Stomach (tissue), 9 donors: ENCODE results near the gene CDKN1C. TPM values are rescaled to one million over a fixed set of nuclear protein-coding genes. Genes with fewer than 3 reads are reported as not detected.

Source experiments
- DNase-seq, 2 donors: peaks; one replicate each; pipeline versions ENCODE4 v3.0.0 to v3.0.0-alpha.2; 2013 to 2019
- H3K27ac ChIP-seq, 5 donors: fragments of 200-600 bp in 4 of 5; sonication (generic) in 4 of 5; one replicate each; pipeline ENCODE4 v1.5.1; 2013 to 2019; ENCODE audit warnings: mild to moderate bottlenecking in 1 of 5, moderate library complexity in 1 of 5
- H3K27me3 ChIP-seq, 3 donors: fragments of 200-600 bp; sonication (generic); one replicate each; pipeline ENCODE4 v1.5.1; 2017 to 2019; ENCODE audit warnings: mixed run types in 1 of 3
- H3K36me3 ChIP-seq, 4 donors: fragments of 200-600 bp; sonication (generic); 1 replicate in 3 of 4; 2 replicates in 1 of 4; pipeline ENCODE4 v1.5.1; 2016 to 2019
- H3K4me1 ChIP-seq, 4 donors: fragments of 200-600 bp; sonication (generic); one replicate each; pipeline ENCODE4 v1.5.1; 2016 to 2019
- H3K4me3 ChIP-seq, 4 donors: fragments of 200-600 bp; sonication (generic) in 3 of 4; one replicate each; pipeline ENCODE4 v1.5.1; 2016 to 2019; ENCODE audit warnings: mild to moderate bottlenecking in 1 of 4
- H3K9me3 ChIP-seq, 4 donors: fragments of 200-600 bp; sonication (generic); one replicate each; pipeline ENCODE4 v1.5.1; 2016 to 2019
- EP300 ChIP-seq: sonication (generic); formaldehyde crosslinking; IDR thresholded peaks from one replicate; pipeline ENCODE4 v1.6.1; 2017; ENCODE audit warnings: antibody characterized with exemption
- POLR2A ChIP-seq, 4 donors: fragments of 450-650 bp; IDR thresholded peaks; one replicate each; pipeline ENCODE4 v1.6.1; 2016; ENCODE audit warnings: antibody characterized with exemption in 4 of 4, control low read depth in 2 of 4, mild to moderate bottlenecking in 1 of 4, moderate library complexity in 1 of 4
- POLR2AphosphoS5 ChIP-seq, 3 donors: sonication (generic); formaldehyde crosslinking; IDR thresholded peaks; one replicate each; pipeline ENCODE4 v1.6.1; 2016; ENCODE audit warnings: antibody characterized with exemption in 3 of 3
- WGBS, 5 donors: extraction: QIAGEN DNeasy Blood & Tissue Kit in 3 of 5; methylation state at CpG; one replicate each; pipeline versions ENCODE4 v1.1.5 to v1.1.7; 2013 to 2018; 5-methylcytosine and 5-hydroxymethylcytosine counted together
- intact Hi-C: fragments of 100-400 bp; cut with DNase I; formaldehyde crosslinking; loops from one replicate; pipeline ENCODE4 v1.15.1; 2023; ENCODE audit warnings: low total_unique reads
- polyA plus RNA-seq, 3 donors: library from polyadenylated mRNA; stranded (reverse); fragments of 200-250 nt; gene quantifications; one replicate each; pipeline ENCODE4 v1.2.3, GENCODE V29; 2013
- total RNA-seq, 5 donors: library from RNA; depleted of rRNA; stranded (reverse); fragments of >200 nt; gene quantifications; one replicate each; pipeline versions ENCODE4 v1.1.0 to v1.2.3, GENCODE V29; 2014 to 2016
- TF ChIP-seq, protein P1 (sequence below), 7 experiments: fragments of 450-650 bp in 4 of 7; fragments of 200-600 bp in 3 of 7; sonication (generic) in 3 of 7; IDR thresholded peaks; one replicate each; pipeline ENCODE4 v1.5.1; 2016 to 2019; ENCODE audit warnings: antibody characterized with exemption in 7 of 7, control low read depth in 2 of 7, mild to moderate bottlenecking in 1 of 7
- donor health status: healthy with polysubstance abuse.
- donor health status: Bipolar disorder and iron deficiency.
- donor health status: healthy.

CDKN1C gene
- total and polyA plus RNA-seq, 8 donors, result 10.5 to 99.1 (median 42.3) TPM

DNA sequence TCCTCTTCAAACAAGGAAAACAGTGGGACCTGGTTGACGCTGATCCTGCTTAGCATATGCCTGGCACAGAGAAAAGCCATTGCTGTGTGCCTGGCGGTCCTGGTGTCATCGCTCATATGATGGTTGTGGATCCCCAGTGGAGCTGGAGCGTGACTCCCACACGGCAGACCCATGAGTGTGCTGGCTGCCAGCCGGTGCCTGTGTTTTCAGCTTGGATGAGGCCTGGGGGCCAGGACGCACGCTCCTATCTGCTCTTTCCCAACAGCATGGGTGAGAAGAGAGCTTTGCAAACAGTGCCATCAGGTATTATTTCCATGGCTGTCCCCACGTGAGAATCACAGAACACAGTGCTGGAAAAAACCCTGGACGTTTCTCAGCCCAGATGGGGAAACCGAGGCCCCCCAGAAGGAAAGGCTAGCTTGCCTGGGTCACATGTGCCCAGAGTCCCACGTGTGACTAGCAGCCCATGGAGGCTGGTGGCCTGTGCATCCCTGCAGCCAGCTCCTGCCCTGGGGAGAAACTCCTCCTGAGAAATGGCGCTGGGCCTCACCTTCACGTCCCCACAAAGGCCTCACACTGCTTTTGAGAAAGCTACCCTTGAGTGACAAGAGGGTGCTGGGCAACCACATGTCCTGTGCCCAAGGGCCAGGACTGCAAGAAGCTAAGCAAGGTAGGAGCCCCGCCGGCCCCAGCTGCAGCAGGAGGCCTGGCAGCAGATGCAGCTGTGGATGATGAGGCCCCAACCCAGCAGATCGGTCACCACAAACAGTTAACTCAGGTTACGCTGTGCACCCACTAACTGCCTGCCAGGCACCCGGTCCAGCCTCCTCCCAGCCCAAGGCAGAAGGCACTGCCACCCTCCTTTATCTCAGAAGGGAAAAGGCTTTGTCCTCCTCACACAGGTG is 4.2 kb downstream of the CDKN1C start:
- peaks cover 0 to 19% (median 3%) of the 10 kb centered on the region in 3 donors for H3K27me3 ChIP-seq
- no peak for DNase-seq
- H3K4me3 ChIP-seq, result no peak overlapping the region
- H3K36me3 ChIP-seq, result peaks cover 0 to 12% (median 0%) of the 10 kb centered on the region in 4 donors
- no peak for TF ChIP-seq EP300
- TF ChIP-seq POLR2A (IDR thresholded peaks at IDR 0.05), result no peak
- TF ChIP-seq, protein P1, sequence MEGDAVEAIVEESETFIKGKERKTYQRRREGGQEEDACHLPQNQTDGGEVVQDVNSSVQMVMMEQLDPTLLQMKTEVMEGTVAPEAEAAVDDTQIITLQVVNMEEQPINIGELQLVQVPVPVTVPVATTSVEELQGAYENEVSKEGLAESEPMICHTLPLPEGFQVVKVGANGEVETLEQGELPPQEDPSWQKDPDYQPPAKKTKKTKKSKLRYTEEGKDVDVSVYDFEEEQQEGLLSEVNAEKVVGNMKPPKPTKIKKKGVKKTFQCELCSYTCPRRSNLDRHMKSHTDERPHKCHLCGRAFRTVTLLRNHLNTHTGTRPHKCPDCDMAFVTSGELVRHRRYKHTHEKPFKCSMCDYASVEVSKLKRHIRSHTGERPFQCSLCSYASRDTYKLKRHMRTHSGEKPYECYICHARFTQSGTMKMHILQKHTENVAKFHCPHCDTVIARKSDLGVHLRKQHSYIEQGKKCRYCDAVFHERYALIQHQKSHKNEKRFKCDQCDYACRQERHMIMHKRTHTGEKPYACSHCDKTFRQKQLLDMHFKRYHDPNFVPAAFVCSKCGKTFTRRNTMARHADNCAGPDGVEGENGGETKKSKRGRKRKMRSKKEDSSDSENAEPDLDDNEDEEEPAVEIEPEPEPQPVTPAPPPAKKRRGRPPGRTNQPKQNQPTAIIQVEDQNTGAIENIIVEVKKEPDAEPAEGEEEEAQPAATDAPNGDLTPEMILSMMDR (IDR thresholded peaks at IDR 0.05), result no peak
- TF ChIP-seq POLR2AphosphoS5 (IDR thresholded peaks at IDR 0.05), result no peak
- 75 to 85% (median 83%) methylated on average over 13 to 19 of the region's 19 CpGs for WGBS, 5 donors
- intact Hi-C loops, result loop anchor here (10.0 kb wide), 1 partner anchor 577 kb away; the partner anchor contains the start of genes C11orf21 and TSPAN32
- peak overlapping the region in 1 of 5 donors; percentile 55 for H3K27ac ChIP-seq
- H3K9me3 ChIP-seq, result peaks cover 0 to 4% (median 2%) of the 10 kb centered on the region in 4 donors
- H3K4me1 ChIP-seq, result peaks cover 7 to 39% (median 30%) of the 10 kb centered on the region in 4 donors

DNA sequence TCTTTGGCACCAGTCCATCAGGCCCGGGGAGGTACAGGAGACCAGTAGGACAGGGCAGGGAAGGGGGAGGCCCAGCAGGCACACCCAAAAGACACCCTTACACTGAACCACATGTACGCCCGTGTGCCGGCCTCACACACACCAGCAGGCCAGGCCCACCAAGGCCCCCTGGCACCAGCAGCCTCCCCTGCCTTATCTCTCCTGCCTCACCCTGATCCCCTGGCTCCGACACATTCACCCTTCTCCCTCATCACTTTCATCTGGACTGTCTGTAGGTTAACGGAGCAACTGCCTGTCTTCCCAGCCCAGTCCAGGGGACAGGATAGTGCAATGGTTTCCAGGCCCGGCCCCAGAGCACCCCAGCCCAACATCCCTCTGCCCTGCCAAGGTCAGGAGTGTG is 4.9 kb downstream of the CDKN1C start:
- intact Hi-C loops, result loop anchor here (10.0 kb wide), 1 partner anchor 576 kb away; the partner anchor contains the start of genes C11orf21 and TSPAN32
- peaks cover 5 to 35% (median 27%) of the 10 kb centered on the region in 4 donors for H3K4me1 ChIP-seq
- no peak overlapping the region for H3K27ac ChIP-seq
- TF ChIP-seq, protein P1 (IDR thresholded peaks at IDR 0.05), result no peak
- no peak for TF ChIP-seq EP300
- no peak for TF ChIP-seq POLR2AphosphoS5 (IDR thresholded peaks at IDR 0.05)
- no peak for TF ChIP-seq POLR2A (IDR thresholded peaks at IDR 0.05)
- 81 to 86% (median 85%) methylated on average over 7 of the region's 7 CpGs for WGBS, 5 donors
- H3K4me3 ChIP-seq, result no peak overlapping the region
- peaks cover 0 to 19% (median 3%) of the 10 kb centered on the region in 3 donors for H3K27me3 ChIP-seq
- H3K36me3 ChIP-seq, result peaks cover 0 to 12% (median 0%) of the 10 kb centered on the region in 4 donors
- H3K9me3 ChIP-seq, result peaks cover 0 to 4% (median 2%) of the 10 kb centered on the region in 4 donors
- no peak for DNase-seq

DNA sequence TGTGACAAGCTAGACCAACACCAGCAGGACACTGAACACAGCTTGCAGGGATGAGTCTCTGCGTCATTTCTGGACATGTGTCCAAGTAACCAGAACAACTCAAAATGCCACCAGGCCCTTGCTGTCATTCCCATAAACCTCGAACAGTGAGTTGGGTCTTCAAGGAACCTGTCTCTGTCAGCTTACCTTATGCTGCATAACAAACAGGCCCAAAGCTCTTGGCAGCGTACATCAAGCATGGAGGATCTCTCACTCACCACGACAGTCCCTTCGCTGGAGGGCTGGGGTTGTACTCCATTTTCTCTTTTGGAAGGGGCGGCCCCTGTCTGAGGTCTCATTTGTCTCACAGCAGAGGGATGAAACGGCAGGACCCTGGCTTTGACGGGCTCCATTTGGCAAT is 6.8 kb downstream of the CDKN1C start:
- peaks cover 0 to 11% (median 2%) of the 10 kb centered on the region in 3 donors for H3K27me3 ChIP-seq
- no peak for DNase-seq
- peaks cover 0 to 12% (median 2%) of the 10 kb centered on the region in 4 donors for H3K9me3 ChIP-seq
- intact Hi-C loops, result loop anchor here (10.0 kb wide), 1 partner anchor 174 kb away; no protein-coding TSS in a partner anchor
- TF ChIP-seq POLR2A (IDR thresholded peaks at IDR 0.05), result no peak
- TF ChIP-seq POLR2AphosphoS5 (IDR thresholded peaks at IDR 0.05), result no peak
- TF ChIP-seq, protein P1 (IDR thresholded peaks at IDR 0.05), result no peak
- TF ChIP-seq EP300, result no peak
- peaks cover 0 to 22% (median 18%) of the 10 kb centered on the region in 4 donors for H3K4me1 ChIP-seq
- no peak overlapping the region for H3K27ac ChIP-seq
- peaks cover 0 to 12% (median 0%) of the 10 kb centered on the region in 4 donors for H3K36me3 ChIP-seq
- H3K4me3 ChIP-seq, result no peak overlapping the region
- WGBS, 5 donors, result 94 to 100% (median 97%) methylated on average over 8 of the region's 8 CpGs

DNA sequence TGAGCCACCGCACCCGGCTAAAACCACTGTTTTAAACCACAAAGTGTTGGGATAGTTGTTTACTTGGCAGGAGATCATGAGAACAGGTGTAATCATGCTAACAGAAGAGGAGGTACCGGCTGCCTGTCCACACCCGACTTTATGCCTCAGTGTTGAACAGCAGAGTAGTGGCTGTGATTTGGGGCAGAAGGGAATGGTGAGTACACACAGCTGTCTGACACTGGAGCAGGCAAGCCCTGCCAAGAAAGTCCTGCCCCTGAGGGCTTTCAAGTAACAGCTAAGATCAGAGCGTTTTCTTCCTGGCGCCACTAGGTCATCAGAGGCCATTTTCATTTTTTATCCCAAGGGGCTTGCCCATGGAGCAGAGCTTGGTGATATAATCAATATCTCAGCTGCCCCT is 8.1 kb downstream of the CDKN1C start:
- Histone ChIP-seq H3K4me1 (peaks cover 0 to 9% (median 6%) of the 10 kb centered on the region in 4 donors), H3K36me3 (peaks cover 0 to 12% (median 0%) of the 10 kb centered on the region in 4 donors), H3K27me3 (peaks cover 0 to under 1% (median 0%) of the 10 kb centered on the region in 3 donors), H3K9me3 (peaks cover 0 to 12% (median 2%) of the 10 kb centered on the region in 4 donors), H3K4me3 (no peak overlapping the region), H3K27ac (no peak overlapping the region)
- no peak for DNase-seq
- WGBS, 5 donors, result 81 to 86% (median 85%) methylated on average over 6 of the region's 6 CpGs
- intact Hi-C loops, result loop anchor here (10.0 kb wide), 1 partner anchor 173 kb away; no protein-coding TSS in a partner anchor
- no peak for TF ChIP-seq POLR2A (IDR thresholded peaks at IDR 0.05)
- no peak for TF ChIP-seq EP300
- TF ChIP-seq, protein P1 (IDR thresholded peaks at IDR 0.05), result no peak
- no peak for TF ChIP-seq POLR2AphosphoS5 (IDR thresholded peaks at IDR 0.05)
